ENCODE measurements around the gene PLCL1. TPM values are rescaled to one million over a fixed set of nuclear protein-coding genes. Genes with fewer than 3 reads are reported as not detected.

PLCL1 gene
- total RNA-seq, 1 experiment from 2014 or later, result 0.06 TPM

GRCh38 chr2:198055716-198056115 is 251.3 kb downstream of the PLCL1 start:
- no peak for DNase-seq (ENCODE audit: low read depth)

- no peak for DNase-seq (ENCODE audit: low read depth)
Measured at GRCh38 chr2:198056836-198057235, 252.4 kb downstream of the PLCL1 start.

GRCh38 chr2:198059800-198060199 is 255.4 kb downstream of the PLCL1 start:
- DNase-seq (ENCODE audit: low read depth), result no peak

GRCh38 chr2:198060277-198060676 is 255.9 kb downstream of the PLCL1 start:
- DNase-seq (ENCODE audit: low read depth), result no peak

- DNase-seq (ENCODE audit: low read depth), result no peak
Measured at GRCh38 chr2:198062826-198063225, 258.4 kb downstream of the PLCL1 start.

GRCh38 chr2:198063242-198063641 is 258.8 kb downstream of the PLCL1 start:
- no peak for DNase-seq (ENCODE audit: low read depth)

GRCh38 chr2:198065322-198065721 is 260.9 kb downstream of the PLCL1 start:
- DNase-seq (ENCODE audit: low read depth), result no peak

- no peak for DNase-seq (ENCODE audit: low read depth)
Measured at GRCh38 chr2:198066597-198066996, 262.2 kb downstream of the PLCL1 start.

- DNase-seq (ENCODE audit: low read depth), result no peak
Measured at GRCh38 chr2:198072655-198073054, 268.3 kb downstream of the PLCL1 start.

- no peak for DNase-seq (ENCODE audit: low read depth)
Measured at GRCh38 chr2:198073253-198073652, 268.9 kb downstream of the PLCL1 start.

GRCh38 chr2:198077477-198077876 is 273.1 kb downstream of the PLCL1 start:
- DNase-seq (ENCODE audit: low read depth), result no peak

- no peak for DNase-seq (ENCODE audit: low read depth)
Measured at GRCh38 chr2:198080879-198081765, 276.7 kb downstream of the PLCL1 start.

GRCh38 chr2:198084156-198084555 is 279.8 kb downstream of the PLCL1 start:
- DNase-seq (ENCODE audit: low read depth), result no peak

- no peak for DNase-seq (ENCODE audit: low read depth)
Measured at GRCh38 chr2:198096002-198096401, 291.6 kb downstream of the PLCL1 start.

- no peak for DNase-seq (ENCODE audit: low read depth)
Measured at GRCh38 chr2:198096965-198097364, 292.6 kb downstream of the PLCL1 start.

- DNase-seq (ENCODE audit: low read depth), result no peak
Measured at GRCh38 chr2:198097630-198098029, 293.2 kb downstream of the PLCL1 start.

GRCh38 chr2:198098386-198098785 is 294.0 kb downstream of the PLCL1 start:
- no peak for DNase-seq (ENCODE audit: low read depth)

- DNase-seq (ENCODE audit: low read depth), result no peak
Measured at GRCh38 chr2:198098918-198099317, 294.5 kb downstream of the PLCL1 start.

GRCh38 chr2:198100346-198100745 is 296.0 kb downstream of the PLCL1 start:
- no peak for DNase-seq (ENCODE audit: low read depth)

- no peak for DNase-seq (ENCODE audit: low read depth)
Measured at GRCh38 chr2:198101688-198102087, 297.3 kb downstream of the PLCL1 start.

- no peak for DNase-seq (ENCODE audit: low read depth)
Measured at GRCh38 chr2:198102120-198102519, 297.7 kb downstream of the PLCL1 start.

GRCh38 chr2:198102856-198103255 is 298.5 kb downstream of the PLCL1 start:
- no peak for DNase-seq (ENCODE audit: low read depth)

GRCh38 chr2:198106621-198107385 is 302.4 kb downstream of the PLCL1 start:
- no peak for DNase-seq (ENCODE audit: low read depth)

Measured in LHCN-M2 (cell line).